Activated CD4-positive, alpha-beta memory T cell treated with anti-CD3 and anti-CD28 coated beads for 36 hours (primary cell): ENCODE data around the gene MSMO1. TPM values are rescaled to one million over a fixed set of nuclear protein-coding genes. Genes with fewer than 3 reads are reported as not detected.
A peak's percentile ranks its signal among the peaks of the same experiment; 100 is the strongest.
"Not testable (repeated sequence)": the region's sequence is repeated elsewhere in the genome, so short reads cannot be mapped to it uniquely, and the experiment has no call there.

Experiments
- CTCF ChIA-PET: fragments of 350-600 bp; sonication (Branson Sonifier 250); formaldehyde crosslinking; loops from one replicate; lab custom pipeline; 2021; ENCODE audit warnings: antibody characterized with exemption, inconsistent platforms; lab: Charles Lee
- POLR2A ChIA-PET: fragments of 350-600 bp; sonication (Branson Sonifier 250); formaldehyde crosslinking; loops from one replicate; lab custom pipeline; 2021; ENCODE audit warnings: antibody characterized with exemption; lab: Charles Lee
- DNase-seq: peaks from one replicate; pipeline ENCODE4 v3.0.0-alpha.2; 2020
- H3K27ac Mint-ChIP-seq: one replicate; pipeline ENCODE4 v1.8.0; 2021; ENCODE audit warnings: mixed read lengths
- H3K27me3 Mint-ChIP-seq: one replicate; pipeline ENCODE4 v1.8.0; 2021; ENCODE audit warnings: mixed read lengths
- H3K36me3 Mint-ChIP-seq: one replicate; pipeline ENCODE4 v1.8.0; 2021; ENCODE audit warnings: mixed read lengths
- H3K4me1 Mint-ChIP-seq: one replicate; pipeline ENCODE4 v1.8.0; 2021; ENCODE audit warnings: low read depth, mixed read lengths
- H3K4me3 Mint-ChIP-seq: one replicate; pipeline ENCODE4 v1.8.0; 2021; ENCODE audit warnings: mild to moderate bottlenecking, mixed read lengths
- H3K9me3 Mint-ChIP-seq: one replicate; pipeline ENCODE4 v1.8.0; 2021; ENCODE audit warnings: mixed read lengths
- intact Hi-C: fragments of 100-400 bp; cut with micrococcal nuclease; formaldehyde crosslinking; loops from one replicate; pipeline ENCODE4 v1.15.1; 2023
- total RNA-seq, 2 experiments: library from RNA; stranded (reverse); gene quantifications; one replicate each; pipeline ENCODE4 v1.2.3, GENCODE V29; 2021

MSMO1 gene
- total RNA-seq, 2 experiments from 2014 or later, result 63.7 to 67.1 TPM

DNA sequence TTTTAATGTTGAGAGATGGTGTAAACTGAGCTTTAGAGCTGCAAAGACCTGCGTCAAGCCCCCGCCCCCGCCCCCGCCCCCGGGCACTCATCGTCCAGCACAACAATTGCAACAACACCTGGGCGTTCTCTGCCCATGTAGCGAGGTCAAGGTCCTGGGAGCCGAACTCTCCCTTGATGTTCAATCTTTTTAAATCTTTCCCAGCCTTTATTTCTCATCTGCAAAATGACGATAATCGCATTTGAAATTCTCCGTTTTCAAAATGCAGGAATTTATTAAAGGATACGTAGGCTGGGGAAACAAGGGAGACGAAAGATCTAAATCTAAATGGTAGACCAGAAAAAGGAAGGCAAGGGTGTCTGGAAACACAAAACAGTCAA, 648 bp upstream of the MSMO1 start:
- no peaks in the 10 kb centered on the region for H3K27me3 Mint-ChIP-seq
- no peak overlapping the region for H3K4me3 Mint-ChIP-seq
- CTCF ChIA-PET, result interaction anchor here (1.6 to 2.1 kb wide), 3 partner anchors 52 to 214 kb away, joined by 8 to 12 read pairs (median 8); partner anchors contain the start of genes CPE and TMEM192
- H3K36me3 Mint-ChIP-seq, result peaks cover 18% of the 10 kb centered on the region
- no peak overlapping the region for H3K27ac Mint-ChIP-seq
- peak; percentile 44 for DNase-seq
- POLR2A ChIA-PET, result interaction anchor here (1.0 kb wide), 2 partner anchors 119 to 136 kb away, joined by 3 to 4 read pairs; partner anchors contain the start of gene KLHL2
- peaks cover 30% of the 10 kb centered on the region for H3K4me1 Mint-ChIP-seq
- no peaks in the 10 kb centered on the region for H3K9me3 Mint-ChIP-seq
- intact Hi-C loops, result loop anchor here (1.0 to 2.0 kb wide), 6 partner anchors 25 to 370 kb away; partner anchors contain the start of genes KLHL2 and TMEM192

DNA sequence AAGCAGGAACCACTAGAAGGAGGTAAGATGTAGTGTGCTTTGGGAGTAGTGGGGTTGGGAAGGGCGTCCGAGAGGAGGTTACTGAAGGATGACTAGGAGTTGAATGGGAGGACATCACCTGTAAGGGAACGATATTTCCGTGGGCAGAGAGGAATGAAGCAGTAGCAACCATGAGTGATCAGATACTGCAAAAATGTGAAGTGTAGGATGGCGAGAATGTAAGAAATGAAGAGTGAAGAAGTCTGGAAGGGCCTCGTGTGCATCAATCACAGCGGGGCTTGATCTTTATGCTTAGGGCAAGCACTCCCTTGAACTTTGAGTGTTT, 594 bp downstream of the MSMO1 start:
- Mint-ChIP-seq H3K36me3 (peaks cover 26% of the 10 kb centered on the region), H3K27me3 (no peaks in the 10 kb centered on the region), H3K4me3 (no peak overlapping the region), H3K27ac (no peak overlapping the region), H3K9me3 (no peaks in the 10 kb centered on the region), H3K4me1 (peaks cover 40% of the 10 kb centered on the region)
- ChIA-PET POLR2A (interaction anchor here (1.0 kb wide), 1 partner anchor 121 kb away, joined by 4 read pairs; the partner anchor contains the start of gene KLHL2), CTCF (interaction anchor here (0.6 to 2.1 kb wide), 3 partner anchors 51 to 215 kb away, joined by 3 to 8 read pairs (median 4); partner anchors contain the start of genes CPE and TMEM192)
- DNase-seq, result no peak
- intact Hi-C loops, result no loop called here

DNA sequence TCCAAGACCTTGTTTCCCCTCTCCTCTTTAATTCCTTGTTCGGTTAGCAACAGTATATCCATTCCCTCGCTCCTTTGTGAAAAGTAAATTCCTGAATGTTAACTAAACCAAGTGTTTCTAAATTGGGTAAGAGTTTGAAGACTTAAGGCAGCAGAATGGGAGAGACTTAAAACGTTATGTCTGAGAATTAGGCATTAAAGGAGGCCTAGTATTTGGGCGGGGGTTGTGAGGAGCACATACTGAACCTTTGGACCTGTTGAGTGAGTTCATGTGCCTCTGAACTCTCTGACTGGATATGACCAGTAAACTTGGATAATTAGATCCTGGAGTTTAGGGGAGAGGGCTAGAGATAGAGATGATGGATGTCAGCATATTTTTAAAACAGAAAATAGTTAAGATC, 1.2 kb downstream of the MSMO1 start:
- Mint-ChIP-seq H3K27ac (no peak overlapping the region), H3K36me3 (peaks cover 26% of the 10 kb centered on the region), H3K9me3 (no peaks in the 10 kb centered on the region), H3K4me1 (peaks cover 40% of the 10 kb centered on the region), H3K4me3 (no peak overlapping the region), H3K27me3 (no peaks in the 10 kb centered on the region)
- ChIA-PET CTCF (interaction anchor here (0.6 to 1.0 kb wide), 2 partner anchors 135 to 216 kb away, joined by 3 to 4 read pairs; partner anchors contain the start of gene TMEM192), POLR2A (no interaction called here)
- no peak for DNase-seq
- intact Hi-C loops, result no loop called here

DNA sequence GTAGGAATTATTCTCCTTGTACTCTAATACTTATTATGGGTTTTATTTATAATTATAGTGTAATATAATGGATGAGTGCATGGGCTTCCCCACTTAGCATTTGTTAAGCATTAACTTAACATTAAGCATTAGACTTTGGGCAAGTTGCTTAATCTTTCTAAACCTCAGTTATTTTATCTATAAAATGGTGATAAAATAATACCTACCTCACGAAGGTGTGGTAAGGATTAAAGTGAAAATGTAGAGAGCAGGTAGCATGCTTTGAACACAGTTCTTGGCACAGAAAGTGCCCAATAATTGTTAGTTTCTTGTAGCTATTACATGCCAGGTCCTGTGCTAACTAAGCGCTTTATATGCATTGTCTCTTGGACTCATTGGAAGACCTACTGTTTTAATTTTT, 2.6 kb downstream of the MSMO1 start:
- no peak for DNase-seq
- peaks cover 37% of the 10 kb centered on the region for H3K36me3 Mint-ChIP-seq
- H3K4me1 Mint-ChIP-seq, result peaks cover 46% of the 10 kb centered on the region
- intact Hi-C loops, result no loop called here
- CTCF ChIA-PET, result interaction anchor here (0.6 to 2.2 kb wide), 3 partner anchors 13 to 217 kb away, joined by 3 to 8 read pairs (median 7); partner anchors contain the start of gene TMEM192
- H3K27me3 Mint-ChIP-seq, result no peaks in the 10 kb centered on the region
- H3K9me3 Mint-ChIP-seq, result no peaks in the 10 kb centered on the region
- H3K4me3 Mint-ChIP-seq, result peak overlapping the region; percentile 42
- POLR2A ChIA-PET, result no interaction called here
- peak overlapping the region; percentile 68 for H3K27ac Mint-ChIP-seq

DNA sequence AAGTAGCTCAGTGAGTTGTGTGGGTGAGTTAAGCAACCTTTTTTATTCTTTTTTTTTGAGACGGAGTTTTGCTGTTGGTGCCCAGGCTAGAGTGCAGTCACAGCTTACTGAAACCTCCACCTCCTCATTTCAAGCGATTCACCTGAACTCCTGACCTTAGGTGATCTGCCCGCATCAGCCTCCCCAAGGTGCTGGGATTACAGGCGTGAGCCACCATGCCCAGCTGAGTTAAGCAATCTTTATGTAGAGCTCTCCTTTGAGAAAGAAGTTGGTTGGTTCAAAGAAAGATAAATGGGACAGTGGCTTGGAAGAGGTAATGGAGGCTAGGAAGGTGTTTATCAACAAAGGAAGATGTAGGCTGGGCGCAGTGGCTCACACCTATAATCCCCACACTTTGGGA, 3.2 kb downstream of the MSMO1 start:
- peak; percentile 34 for DNase-seq
- intact Hi-C loops, result loop anchor here (1.0 kb wide), 1 partner anchor 199 kb away; no protein-coding TSS in a partner anchor
- CTCF ChIA-PET, result interaction anchor here (0.6 to 2.2 kb wide), 4 partner anchors 13 to 218 kb away, joined by 3 to 8 read pairs (median 5); partner anchors contain the start of gene TMEM192
- H3K27me3 Mint-ChIP-seq, result no peaks in the 10 kb centered on the region
- H3K4me3 Mint-ChIP-seq, result peak overlapping the region; percentile 42
- no peaks in the 10 kb centered on the region for H3K9me3 Mint-ChIP-seq
- POLR2A ChIA-PET, result no interaction called here
- H3K27ac Mint-ChIP-seq, result peak overlapping the region; percentile 68
- peaks cover 42% of the 10 kb centered on the region for H3K36me3 Mint-ChIP-seq
- H3K4me1 Mint-ChIP-seq, result peaks cover 46% of the 10 kb centered on the region

DNA sequence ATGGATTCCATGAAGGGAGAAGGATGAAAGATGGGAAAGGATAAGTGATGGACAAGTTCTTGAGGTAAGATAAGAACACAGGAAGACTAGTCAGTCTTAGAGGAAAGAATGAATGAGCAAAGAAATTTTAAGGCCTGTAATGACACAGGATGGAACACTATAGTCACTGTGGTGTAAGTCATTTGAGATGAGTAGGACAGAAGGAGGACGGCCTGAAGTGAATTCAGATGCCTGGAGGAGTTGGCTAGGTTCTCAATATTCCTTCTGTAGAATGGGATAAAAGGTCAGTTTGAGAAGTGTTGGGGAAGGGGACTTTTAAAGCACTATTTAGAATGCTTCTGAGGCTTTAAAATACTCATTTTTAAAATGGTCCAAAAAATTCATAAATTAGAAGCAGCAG, 3.9 kb downstream of the MSMO1 start:
- intact Hi-C loops, result loop anchor here (1.0 kb wide), 1 partner anchor 200 kb away; no protein-coding TSS in a partner anchor
- DNase-seq, result no peak

DNA sequence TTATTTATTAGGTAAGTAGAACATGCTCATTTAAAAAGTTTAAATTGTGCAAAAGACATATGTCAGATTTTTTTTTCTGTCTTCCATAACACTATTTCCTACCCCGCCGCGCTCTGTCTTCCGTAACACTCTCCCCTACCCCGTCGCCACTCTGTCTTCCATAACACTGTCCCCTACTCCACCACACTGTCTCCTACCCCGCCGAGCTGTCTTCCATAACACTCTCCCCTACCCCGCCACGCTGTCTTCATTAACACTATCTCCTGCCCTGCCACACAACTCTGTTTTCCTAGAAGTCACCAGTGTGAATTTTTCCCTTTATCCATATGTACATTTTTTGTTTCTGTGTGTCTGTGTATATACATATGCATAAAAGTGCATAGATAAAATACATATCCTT, 4.4 kb downstream of the MSMO1 start:
- H3K4me1 Mint-ChIP-seq, result peaks cover 38% of the 10 kb centered on the region
- H3K4me3 Mint-ChIP-seq, result no peak overlapping the region
- ChIA-PET CTCF (interaction anchor here (1.1 to 2.2 kb wide), 2 partner anchors 128 to 200 kb away, joined by 3 to 8 read pairs; no protein-coding TSS in a partner anchor), POLR2A (no interaction called here)
- peaks cover 44% of the 10 kb centered on the region for H3K36me3 Mint-ChIP-seq
- no peaks in the 10 kb centered on the region for H3K27me3 Mint-ChIP-seq
- H3K27ac Mint-ChIP-seq, result no peak overlapping the region
- H3K9me3 Mint-ChIP-seq, result no peaks in the 10 kb centered on the region
- no peak for DNase-seq
- intact Hi-C loops, result loop anchor here (1.0 kb wide), 1 partner anchor 201 kb away; no protein-coding TSS in a partner anchor

More for the DNA sequence above, 3.9 kb downstream of the MSMO1 start:
- peak overlapping the region; percentile 27 for H3K4me3 Mint-ChIP-seq
- no peaks in the 10 kb centered on the region for H3K27me3 Mint-ChIP-seq
- ChIA-PET CTCF (interaction anchor here (1.1 to 2.2 kb wide), 2 partner anchors 128 to 200 kb away, joined by 3 to 8 read pairs; no protein-coding TSS in a partner anchor), POLR2A (no interaction called here)
- peaks cover 42% of the 10 kb centered on the region for H3K36me3 Mint-ChIP-seq
- no peaks in the 10 kb centered on the region for H3K9me3 Mint-ChIP-seq
- peak overlapping the region; percentile 68 for H3K27ac Mint-ChIP-seq
- peaks cover 39% of the 10 kb centered on the region for H3K4me1 Mint-ChIP-seq

DNA sequence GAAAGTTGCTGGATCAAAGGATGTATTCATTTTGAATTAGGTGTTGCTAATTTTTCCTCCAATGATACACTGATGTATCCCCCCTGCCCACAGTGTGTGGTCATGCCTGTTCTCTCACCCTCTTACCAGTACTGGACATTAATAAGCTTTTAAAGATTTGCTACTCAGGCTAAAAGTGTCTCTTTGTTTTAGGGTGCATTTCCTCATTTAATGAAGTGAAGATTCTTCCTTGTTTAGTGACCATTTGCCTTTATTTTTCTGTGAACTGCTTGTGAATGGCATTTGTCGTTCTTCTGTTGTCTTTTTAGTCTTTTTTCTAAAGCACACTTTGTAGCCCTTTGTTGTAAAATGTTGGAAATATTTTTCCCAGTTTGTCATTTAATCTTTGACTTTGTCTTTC, 5.0 kb downstream of the MSMO1 start:
- no peaks in the 10 kb centered on the region for H3K27me3 Mint-ChIP-seq
- H3K4me1 Mint-ChIP-seq, result peaks cover 38% of the 10 kb centered on the region
- H3K4me3 Mint-ChIP-seq, result no peak overlapping the region
- intact Hi-C loops, result no loop called here
- DNase-seq, result no peak
- H3K27ac Mint-ChIP-seq, result no peak overlapping the region
- peaks cover 49% of the 10 kb centered on the region for H3K36me3 Mint-ChIP-seq
- ChIA-PET POLR2A (no interaction called here), CTCF (interaction anchor here (1.0 to 1.5 kb wide), 3 partner anchors 12 to 220 kb away, joined by 3 to 5 read pairs (median 3); partner anchors contain the start of gene TMEM192)
- H3K9me3 Mint-ChIP-seq, result no peaks in the 10 kb centered on the region

DNA sequence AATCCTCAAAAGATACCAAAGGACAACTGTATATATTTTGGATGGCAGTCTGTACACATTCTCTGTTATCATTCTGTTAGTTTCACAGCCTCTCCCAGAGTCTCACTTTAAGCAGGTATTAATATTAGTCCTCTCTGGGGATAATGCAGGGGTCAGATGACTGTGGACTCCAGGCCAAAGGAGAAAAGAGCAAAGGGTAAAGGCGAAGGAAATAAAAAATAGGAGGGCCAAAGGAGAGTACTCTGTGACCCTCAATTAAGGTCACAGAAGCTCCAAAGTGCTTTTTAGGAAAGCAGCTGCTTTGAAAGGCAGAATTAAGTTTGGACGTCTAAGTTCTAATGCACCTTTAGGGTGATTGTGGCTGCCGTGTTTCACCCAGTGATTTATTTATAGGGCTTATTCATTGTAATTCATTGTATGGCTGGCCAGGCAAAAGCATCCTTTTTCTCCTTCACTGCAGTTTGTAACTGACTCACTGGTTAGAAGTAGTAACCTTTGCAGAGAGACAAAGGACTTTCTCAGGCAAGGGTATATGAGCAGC, 7.8 kb downstream of the MSMO1 start:
- intact Hi-C loops, result no loop called here
- DNase-seq, result no peak
- Mint-ChIP-seq H3K36me3 (peaks cover 59% of the 10 kb centered on the region), H3K4me1 (peaks cover 36% of the 10 kb centered on the region), H3K27ac (no peak overlapping the region), H3K27me3 (no peaks in the 10 kb centered on the region), H3K4me3 (no peak overlapping the region), H3K9me3 (no peaks in the 10 kb centered on the region)
- ChIA-PET POLR2A (no interaction called here), CTCF (no interaction called here)

DNA sequence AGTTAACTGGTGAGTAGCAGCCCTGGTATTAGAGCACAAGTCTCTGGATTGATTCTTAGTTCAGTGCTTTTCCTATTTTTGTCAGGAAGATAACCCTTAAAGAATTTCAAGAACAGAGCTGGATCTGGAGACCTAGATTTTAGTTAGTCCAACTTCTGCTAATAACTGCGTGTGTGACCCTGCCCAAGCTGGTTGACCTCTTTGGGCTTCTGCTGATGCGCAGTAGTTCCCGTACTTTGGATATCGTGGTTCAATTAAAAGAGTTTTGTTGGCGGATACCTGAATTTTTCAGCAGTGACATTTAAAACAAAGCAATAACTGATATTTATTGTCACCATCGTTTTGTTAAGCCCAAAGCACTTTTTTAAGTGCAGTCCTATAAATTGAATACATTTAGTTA, 9.3 kb downstream of the MSMO1 start:
- Mint-ChIP-seq H3K4me1 (peaks cover 21% of the 10 kb centered on the region), H3K27me3 (no peaks in the 10 kb centered on the region), H3K9me3 (no peaks in the 10 kb centered on the region), H3K27ac (no peak overlapping the region), H3K36me3 (peaks cover 46% of the 10 kb centered on the region), H3K4me3 (no peak overlapping the region)
- ChIA-PET CTCF (no interaction called here), POLR2A (no interaction called here)
- no peak for DNase-seq
- intact Hi-C loops, result no loop called here

DNA sequence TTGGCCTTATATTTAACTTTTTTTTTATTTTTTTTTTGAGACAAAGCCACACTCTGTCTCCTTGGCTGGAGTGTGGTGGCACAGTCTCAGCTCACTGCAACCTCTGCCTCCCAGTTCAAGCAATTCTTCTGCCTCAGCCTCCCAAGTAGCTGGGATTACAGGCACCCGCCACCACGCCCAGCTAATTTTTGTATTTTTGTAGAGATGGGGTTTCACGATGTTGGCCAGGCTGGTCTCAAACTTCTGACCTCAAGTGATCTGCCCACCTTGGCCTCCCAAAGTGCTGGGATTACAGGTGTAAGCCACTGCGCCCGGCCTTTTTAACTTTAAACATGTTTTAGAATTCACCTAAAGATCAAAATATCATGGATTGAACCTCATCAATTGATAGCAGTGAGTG, 14.9 kb downstream of the MSMO1 start:
- intact Hi-C loops, H3K27ac Mint-ChIP-seq, H3K27me3 Mint-ChIP-seq, H3K4me3 Mint-ChIP-seq, POLR2A ChIA-PET, H3K4me1 Mint-ChIP-seq, DNase-seq, H3K9me3 Mint-ChIP-seq: not testable (repeated sequence)
- peaks cover 18% of the 10 kb centered on the region for H3K36me3 Mint-ChIP-seq
- CTCF ChIA-PET, result interaction anchor here (0.7 to 5.5 kb wide), 4 partner anchors 9 to 1792 kb away, joined by 3 to 55 read pairs (median 4); no protein-coding TSS in a partner anchor
